KBM-7 (cell line): ENCODE data around the gene PPP3R1.

ENCODE experiments used
- DNase-seq: peaks from one replicate; pipeline ENCODE4 v3.0.0-alpha.2; 2015
- in situ Hi-C: fragments of 300-500 bp; cut with MboI; formaldehyde crosslinking; loops from 2 replicates; pipeline ENCODE4 v1.14.3; 2020; ENCODE audit warnings: low sequenced_read_pairs, low pct_unique_long_range_greater_than_20kb, mixed read lengths

The PPP3R1 gene

DNA sequence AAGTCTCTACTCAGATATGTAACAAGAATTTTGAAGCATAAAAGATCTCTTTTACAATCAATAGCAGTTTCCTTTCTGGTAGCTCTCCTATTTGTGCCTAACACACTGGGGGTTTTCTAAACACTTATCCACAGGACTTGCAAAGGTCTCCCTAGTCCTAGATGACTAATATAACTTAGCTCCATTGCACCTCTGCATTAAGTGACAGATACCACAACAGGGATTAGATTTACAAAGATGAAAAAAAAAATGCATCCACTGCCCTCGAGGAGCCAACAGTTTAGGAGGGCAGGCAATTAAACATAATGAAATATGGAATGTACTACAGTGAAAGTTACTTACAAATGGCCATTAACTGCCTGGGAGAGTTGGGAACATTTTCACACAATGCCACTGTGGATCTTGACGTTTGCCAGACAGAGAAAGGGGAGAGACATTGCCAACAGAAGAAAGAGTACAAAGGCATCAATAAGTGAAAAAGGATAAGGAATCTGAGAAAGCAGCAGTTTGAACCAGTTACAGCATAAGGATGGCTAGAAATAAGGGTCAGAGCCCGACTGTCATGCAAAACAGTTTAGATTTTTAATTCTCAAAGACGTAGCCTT is 14.3 kb downstream of the PPP3R1 start:
- no peak for DNase-seq
- in situ Hi-C loops = no loop called here

DNA sequence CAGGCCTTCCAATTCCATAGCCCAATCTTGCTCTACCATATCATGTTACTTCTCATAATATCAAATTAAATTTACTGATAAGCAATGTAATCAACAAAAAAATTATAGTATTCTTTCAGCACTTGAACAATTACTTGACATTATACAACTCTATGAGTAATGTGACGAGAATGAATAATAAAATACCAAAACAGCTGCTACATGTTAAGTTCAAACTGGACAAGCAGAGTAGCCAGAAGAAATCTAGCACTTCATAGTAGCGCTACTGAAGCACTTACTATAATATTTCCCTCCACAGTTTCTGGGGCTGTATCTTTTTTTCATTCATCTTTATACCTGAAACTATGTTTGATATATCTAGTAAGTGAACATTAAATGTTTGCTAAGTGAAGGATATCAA is 14.9 kb downstream of the PPP3R1 start:
- no peak for DNase-seq
- in situ Hi-C loops = no loop called here

DNA sequence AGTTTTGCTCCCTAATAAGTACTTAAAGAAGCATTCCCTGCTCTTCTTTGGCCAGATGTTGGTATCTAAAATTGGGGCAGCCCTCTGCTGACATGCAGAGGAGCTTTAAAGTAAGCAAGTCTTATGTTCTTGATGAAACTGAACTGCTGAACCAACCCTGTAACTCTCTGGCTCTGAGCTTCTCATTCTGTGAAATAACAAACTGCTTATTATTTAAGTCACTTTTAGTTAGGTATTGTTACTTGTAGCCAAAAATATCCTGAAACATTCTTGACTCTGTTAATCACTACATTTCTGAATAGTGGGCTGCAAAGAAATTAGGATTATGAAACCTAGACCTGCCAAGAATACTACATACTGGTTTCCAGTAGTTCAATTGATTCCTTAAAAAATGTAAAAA is 15.5 kb downstream of the PPP3R1 start:
- no peak for DNase-seq
- in situ Hi-C loops = no loop called here

DNA sequence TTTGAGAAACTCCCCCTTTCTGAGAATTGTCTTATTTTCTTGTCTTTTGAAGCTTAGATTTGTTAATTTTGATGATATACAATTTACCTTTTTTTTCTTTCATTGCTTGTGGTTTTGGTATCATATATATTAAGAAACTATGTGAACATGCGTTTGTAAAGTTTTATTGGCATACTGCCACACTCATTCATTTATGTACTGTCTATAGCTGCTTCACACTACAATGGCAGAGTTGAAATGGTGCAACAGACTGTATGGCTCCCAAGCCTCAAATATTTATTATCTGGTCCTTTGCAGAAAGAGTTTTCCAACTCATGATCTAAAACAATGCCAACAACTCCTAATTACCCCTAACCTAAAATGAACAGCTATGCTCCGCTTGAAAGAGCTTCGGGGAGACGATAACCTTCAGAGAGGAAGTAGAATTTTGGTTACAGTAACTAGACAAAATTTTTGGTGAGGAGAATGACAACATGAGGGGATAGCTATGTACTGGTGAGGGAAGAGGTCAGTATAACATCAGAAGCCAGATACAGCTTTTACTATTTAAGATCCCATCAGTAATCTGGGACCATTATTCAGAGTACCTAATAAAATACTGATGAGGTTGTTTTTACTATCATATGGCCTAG is 16.1 kb downstream of the PPP3R1 start:
- in situ Hi-C loops = no loop called here
- peak; percentile 41 for DNase-seq

DNA sequence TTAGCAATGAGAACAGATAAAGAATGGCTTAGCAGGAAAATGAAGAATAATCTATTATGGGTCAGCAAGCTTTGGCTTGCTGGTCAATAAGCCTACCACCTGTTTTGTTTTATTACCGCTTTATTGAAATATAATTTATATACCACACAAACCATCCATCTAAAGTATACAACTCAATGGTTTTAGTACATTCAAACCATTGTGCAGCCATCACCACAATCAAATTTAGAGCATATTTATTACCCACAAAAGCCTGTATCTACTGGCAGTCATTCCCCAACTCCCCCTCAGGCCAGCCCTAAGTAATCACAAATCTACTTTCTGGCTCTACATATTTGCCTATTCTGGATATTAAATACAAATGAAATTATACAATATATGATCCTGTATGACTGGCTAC is 17.2 kb downstream of the PPP3R1 start:
- DNase-seq = no peak
- in situ Hi-C loops = no loop called here

DNA sequence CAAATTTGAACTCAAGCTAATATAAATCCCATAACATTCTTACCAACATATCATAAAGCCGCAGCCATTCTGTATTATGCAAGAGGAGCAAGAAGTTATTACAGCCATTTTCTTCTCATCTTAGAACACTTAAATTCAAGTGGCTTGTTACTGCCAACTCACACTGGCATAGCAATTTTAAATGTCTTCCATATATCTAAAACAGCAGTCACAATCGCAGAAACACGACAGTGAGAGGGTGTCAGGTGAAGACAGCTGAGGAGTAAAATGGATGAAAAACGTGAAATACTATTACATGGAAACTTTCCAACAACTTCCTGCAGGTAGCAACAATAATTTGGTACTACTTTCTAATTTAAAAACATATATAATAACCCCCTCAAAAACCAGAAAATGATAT is 17.9 kb downstream of the PPP3R1 start:
- in situ Hi-C loops = no loop called here
- no peak for DNase-seq

DNA sequence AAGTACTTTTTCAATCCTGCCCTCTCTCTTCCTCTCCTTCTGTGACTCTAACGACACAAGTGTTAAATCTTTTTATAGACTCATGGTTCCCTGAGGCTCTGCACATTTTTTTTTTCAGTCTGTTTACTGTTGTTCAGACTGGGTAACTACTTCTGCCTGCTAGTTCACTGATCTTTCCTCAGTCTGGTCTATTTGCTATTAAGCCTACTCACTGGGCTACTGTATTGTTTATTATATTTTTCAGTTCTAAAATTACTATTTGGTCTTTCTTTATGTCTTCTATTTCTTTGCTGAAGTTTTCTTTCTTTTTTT is 21.3 kb downstream of the PPP3R1 start:
- in situ Hi-C loops = no loop called here
- DNase-seq = peak; percentile 29

DNA sequence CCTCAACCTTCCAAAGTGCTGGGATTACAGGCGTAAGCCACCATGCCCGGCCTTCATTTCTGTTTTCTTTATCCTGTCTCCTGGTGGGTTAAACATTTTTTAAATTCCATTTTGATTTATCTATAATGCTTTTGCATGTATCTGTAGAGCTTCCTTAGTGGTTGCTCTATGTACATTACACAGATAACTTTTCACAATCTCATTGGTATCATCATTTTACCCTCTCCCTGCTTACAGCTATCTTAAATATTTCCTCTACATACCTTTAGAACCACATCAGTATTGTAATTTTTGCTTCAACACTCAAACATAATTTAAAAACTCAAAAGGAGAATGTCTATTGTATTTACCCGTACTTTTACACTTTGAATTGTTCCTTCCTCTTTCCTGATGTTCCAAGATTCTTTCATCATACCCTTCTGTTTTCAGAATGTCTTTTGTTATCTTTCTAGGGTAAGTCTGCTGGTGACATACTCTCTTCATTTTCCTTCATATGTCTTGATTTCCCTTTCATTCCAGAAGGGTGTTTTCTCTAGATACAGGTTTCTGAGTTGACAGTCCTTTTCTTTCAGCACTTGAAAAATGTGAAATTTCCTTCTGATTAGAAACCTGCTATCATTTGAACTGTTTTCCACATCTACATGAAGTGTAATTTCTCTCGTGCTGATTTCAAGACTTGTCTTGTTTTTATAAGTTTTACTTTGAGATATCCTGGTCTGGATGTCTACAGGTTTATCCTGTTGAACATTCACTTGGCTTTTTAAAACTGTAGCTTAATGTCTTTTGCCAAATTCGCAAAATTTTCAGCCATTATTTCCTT is 21.9 kb downstream of the PPP3R1 start:
- peak; percentile 46 for DNase-seq
- in situ Hi-C loops = no loop called here

DNA sequence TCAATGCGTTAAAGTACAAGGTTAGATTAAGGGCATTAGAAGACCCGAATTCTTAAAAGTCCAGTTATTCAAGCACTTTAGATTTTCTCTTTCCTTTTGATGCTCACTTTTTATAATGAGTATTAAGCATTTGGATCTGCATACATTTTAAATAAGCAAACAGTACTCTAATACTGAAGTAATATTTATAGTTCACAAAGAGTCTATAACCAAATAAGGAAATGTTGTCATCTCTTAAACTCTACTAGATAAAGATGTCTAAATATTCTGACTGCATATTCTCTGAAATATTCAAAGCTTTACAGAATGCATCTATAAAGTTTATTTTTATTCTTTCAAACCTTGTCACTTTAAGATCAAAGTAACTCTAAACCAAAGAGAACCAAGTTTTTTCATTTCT is 25.5 kb downstream of the PPP3R1 start:
- no peak for DNase-seq
- in situ Hi-C loops = no loop called here

DNA sequence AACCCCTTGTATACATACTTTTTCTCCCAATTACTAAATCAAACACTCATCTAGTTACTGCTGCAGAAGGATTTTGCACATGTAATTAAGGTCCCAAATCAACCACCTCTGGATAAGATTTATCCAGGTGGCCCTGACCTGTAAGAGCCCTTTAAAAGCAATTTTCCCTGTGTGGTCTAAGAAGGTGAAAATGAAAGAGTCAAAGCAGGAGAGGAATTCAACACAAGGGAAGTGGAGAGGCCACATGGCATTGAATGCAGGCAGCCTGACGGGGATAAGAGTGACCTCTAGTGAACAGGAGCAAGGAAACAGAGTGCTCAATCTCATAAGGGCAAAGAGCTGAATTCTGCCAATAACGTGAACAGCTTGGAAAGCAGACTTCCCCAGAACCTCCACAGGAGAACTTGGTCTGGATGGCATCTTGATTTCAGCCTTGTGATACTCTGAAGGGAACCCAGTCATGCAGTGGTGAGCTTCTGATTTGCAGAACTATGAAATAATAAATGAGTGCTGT is 27.2 kb downstream of the PPP3R1 start:
- in situ Hi-C loops = no loop called here

DNA sequence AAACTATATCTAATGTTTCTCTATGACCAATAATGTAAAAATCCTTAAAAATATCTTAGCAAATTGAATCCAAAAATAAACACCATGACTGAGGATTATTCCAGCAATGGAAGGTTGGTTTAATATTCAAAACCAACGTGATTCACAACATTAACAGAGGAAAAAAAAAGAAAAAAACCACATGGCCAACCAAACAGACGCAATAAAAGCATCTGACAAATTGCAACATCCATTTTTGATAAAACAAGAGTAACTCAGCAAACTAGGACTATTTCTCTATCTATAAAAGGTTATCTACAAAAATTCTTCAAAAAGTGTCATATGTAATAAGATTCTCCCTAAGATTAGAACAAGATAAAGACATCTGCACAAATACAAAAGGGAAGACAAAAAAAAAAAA is 28.9 kb downstream of the PPP3R1 start:
- DNase-seq = no peak

More for the DNA sequence above, 27.2 kb downstream of the PPP3R1 start:
- DNase-seq = peak; percentile 69

DNA sequence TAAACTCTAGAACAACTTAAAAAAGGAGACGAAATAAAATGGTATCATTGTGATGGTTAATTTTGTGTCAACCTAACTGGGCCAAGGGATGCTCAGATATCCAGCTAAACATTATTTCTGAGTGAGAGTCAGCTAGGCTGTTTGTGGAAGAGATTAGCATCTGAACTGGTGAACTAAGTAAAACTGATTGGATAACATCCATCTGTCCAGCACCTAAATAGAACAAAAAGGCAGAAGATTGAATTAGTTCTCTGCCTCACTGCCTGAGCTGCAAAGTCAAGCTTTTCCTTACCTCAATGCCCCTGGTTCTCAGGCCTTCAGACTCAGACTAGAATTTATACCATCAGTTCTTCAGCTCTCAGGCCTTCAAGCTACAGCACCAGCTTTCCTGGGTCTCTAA is 30.0 kb downstream of the PPP3R1 start:
- no peak for DNase-seq
- in situ Hi-C loops = no loop called here

More for the DNA sequence above, 28.9 kb downstream of the PPP3R1 start:
- in situ Hi-C loops = no loop called here

DNA sequence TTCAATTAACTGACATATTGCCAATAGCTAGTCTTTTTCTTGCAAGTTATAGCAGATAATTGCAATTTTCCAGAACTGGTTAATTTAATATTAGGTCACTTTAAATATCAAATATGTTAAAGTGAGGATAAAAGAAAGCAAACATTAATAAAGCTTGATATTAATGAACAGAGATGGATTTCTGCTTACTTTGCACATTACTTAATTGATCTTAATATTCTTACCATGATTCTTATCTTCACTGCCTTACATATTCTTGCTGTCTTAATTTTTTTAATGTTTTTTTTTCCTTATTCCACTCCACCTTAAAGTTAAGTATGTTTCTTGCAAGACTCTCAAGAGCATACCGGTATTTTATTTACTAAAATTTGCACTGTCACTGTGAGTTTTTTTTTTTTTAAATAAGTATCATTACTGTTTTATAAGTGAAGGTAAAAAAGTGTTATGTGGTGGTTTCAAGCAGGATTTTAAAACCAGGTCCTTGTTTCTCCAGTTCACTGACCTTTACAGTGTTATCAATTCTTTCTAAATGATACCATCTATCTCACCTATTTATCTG is 33.9 kb downstream of the PPP3R1 start:
- no peak for DNase-seq
- in situ Hi-C loops = no loop called here

DNA sequence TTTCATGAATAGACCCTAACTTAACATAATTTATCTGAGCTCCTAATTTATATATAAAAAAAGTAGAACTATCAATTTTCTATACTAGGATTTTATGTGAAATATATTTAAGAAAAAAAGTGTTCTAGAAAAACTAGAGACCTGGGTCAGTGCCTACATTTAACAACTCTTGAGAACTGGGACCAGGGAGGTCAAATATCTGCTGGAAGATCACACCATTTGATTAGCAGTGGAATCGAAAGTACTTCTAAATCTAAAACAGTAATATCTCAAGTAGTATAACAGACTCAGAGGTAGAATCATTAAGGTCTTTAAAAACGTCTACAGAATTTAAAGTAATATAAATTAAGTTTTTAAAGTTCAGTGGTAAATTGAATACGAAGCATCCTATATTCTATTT is 34.6 kb downstream of the PPP3R1 start:
- DNase-seq = no peak
- in situ Hi-C loops = no loop called here

DNA sequence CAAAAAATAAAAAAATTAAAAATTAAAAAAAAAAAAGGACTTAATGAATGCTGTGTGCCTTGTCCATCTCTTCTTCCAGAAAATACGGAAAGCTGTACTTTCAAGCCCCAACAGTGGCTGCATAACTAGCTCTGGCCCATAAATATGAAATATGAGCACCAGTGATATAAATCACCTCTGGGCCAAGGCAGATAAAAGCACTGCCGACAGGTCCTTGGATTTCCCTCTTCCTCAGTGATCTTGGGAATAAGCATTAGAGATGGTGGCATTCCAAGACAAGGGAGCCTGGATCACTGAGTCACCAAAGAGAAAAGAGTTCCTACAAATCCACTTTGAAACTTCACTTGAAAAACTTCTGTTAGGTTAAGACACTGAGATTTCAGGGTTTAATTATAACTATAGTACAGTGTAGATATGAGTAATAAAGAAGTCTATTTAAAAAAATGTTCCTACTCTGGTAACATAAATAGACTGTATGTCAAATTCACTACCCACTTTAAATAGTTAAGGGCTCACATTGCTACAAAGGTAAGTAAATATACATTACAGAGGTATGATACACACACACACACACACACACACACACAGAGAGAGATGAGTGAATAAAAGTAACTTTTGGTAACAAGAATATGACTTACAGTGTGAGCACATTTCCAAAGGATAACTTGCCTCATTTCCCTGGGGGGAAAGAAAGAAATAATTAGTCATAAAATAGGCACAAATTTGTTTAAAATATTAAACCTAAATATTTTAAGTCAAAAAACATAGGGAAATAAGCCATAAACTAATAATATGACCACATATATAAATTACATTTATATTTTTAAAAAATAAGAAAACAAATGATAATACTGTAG is 35.6 kb downstream of the PPP3R1 start:
- in situ Hi-C loops = no loop called here

DNA sequence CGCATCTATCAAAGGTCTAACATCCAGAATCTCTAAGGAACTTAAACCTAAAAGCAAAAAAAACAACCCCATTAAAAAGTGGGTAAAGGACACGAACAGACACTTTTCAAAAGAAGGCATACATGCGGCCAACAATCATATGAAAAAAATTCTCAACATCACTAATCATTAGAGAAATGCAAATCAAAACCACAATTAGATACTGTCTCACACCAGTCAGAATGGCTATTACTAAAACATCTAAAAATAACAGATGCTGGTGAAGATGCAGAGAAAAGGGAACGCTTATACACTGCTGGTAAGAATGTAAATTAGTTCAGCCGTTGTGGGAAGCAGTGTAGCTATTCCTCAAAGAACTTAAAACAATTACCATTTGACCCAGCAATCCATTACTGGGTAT is 38.0 kb downstream of the PPP3R1 start:
- in situ Hi-C loops = no loop called here

More for the DNA sequence above, 35.6 kb downstream of the PPP3R1 start:
- no peak for DNase-seq

DNA sequence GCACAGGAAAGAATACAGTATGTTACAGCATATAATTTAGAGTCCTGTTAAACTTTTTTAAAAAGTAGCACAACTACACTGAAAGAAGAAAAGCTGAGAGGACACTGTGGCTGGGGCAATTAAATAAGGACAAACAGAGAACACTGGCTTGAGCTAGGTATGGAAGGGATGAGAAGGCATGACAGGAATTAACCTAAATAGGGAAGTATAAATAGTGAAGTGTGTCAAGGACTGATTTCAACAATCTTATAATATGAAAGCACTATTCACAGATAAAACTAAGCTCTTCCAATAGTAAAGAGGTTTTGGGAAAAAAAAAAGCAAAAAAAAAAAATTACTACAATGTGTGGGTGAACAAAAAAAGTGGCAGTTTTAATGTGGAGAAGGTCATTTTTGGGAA is 45.5 kb downstream of the PPP3R1 start:
- in situ Hi-C loops = no loop called here
- DNase-seq = peak; percentile 43

More for the DNA sequence above, 38.0 kb downstream of the PPP3R1 start:
- no peak for DNase-seq

DNA sequence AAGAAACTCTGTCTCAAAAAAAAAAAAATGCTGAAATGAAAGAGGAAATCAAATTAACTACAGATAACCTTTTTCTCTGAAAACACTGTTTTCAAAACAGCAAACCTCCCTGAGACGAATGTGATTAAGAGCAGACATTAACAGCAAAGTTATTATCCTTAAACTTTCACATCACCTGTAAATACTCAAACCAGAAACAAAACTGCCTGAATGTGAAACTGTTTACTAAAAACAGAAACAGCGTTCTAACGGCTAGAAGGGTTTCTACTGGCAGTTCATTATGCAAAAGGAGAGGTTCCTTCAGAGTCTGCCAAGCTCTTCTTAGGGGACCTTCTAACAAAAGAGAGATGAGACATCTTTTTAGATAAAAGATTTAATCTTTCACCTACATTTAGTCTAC is 48.7 kb downstream of the PPP3R1 start:
- no peak for DNase-seq
- in situ Hi-C loops = no loop called here

DNA sequence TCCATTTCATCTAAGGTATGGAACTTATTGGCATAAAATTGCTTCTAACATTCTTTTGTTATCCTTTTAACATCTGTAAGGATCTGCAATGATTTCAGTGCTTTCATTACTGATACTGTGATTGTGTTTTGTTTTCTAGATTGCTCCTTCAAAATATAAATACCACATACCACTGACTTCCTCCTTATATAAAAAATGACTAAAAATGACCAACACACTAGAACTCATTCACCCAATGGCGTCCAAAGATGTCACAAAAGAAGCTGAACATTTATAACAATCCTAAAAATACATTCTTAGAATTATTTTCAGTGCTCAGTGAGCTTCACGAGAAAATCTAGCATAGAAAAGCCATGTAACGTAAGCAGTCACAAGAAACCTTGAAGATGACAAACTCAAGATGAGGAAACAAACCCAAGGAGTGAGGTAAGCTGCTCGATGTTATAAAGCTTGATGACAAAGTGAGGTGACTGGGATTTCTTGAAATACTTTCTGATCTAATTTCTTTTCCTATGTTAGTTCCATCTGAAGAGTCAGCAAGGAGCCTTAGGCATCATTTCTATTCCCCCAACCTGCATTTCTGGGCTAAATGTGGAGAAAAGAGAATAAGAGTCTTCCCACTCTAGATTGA is 52.1 kb downstream of the PPP3R1 start:
- DNase-seq = no peak
- in situ Hi-C loops = no loop called here
